ENCODE results near the gene TMEM9.

- no peak for TF ChIP-seq POLR2A (IDR thresholded peaks at IDR 0.05)
- TF ChIP-seq, protein P1, sequence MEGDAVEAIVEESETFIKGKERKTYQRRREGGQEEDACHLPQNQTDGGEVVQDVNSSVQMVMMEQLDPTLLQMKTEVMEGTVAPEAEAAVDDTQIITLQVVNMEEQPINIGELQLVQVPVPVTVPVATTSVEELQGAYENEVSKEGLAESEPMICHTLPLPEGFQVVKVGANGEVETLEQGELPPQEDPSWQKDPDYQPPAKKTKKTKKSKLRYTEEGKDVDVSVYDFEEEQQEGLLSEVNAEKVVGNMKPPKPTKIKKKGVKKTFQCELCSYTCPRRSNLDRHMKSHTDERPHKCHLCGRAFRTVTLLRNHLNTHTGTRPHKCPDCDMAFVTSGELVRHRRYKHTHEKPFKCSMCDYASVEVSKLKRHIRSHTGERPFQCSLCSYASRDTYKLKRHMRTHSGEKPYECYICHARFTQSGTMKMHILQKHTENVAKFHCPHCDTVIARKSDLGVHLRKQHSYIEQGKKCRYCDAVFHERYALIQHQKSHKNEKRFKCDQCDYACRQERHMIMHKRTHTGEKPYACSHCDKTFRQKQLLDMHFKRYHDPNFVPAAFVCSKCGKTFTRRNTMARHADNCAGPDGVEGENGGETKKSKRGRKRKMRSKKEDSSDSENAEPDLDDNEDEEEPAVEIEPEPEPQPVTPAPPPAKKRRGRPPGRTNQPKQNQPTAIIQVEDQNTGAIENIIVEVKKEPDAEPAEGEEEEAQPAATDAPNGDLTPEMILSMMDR (IDR thresholded peaks at IDR 0.05), result peak in 1 of 6 experiments; percentile 24
- no peak for TF ChIP-seq POLR2AphosphoS5 (IDR thresholded peaks at IDR 0.05)
Observed at GRCh38 chr1:201126832-201127754, 27.2 kb downstream of the TMEM9 start, which contains the start of gene ASCL5.
